Hematopoietic multipotent progenitor cell treated with erythropoietin and hydrocortisone succinate and interleukin-3 and kit ligand, for 8 days (in vitro differentiated cells): ENCODE measurements around the gene WSB1.

Source experiments
- DNase-seq: peaks from one replicate; pipeline ENCODE4 v3.0.0-alpha.2; 2015

The WSB1 gene

DNA sequence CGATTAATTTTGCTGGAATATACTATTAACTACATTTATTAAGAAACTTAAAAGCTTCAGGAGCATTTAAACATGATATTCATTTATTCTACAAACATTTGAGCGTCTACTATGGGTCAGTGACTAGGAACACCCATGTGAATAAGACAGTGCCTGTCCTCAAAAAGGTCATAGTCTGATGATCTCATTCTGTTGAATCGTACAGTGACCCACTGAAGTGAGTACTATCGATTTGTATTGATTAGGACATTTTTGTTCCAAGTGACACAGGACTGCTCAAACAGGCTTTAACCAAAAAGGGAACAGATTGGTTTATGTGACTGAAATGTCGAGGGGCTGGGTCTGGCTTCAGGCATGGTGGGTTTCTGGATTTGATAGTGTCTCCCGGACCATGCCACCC is 68.6 kb downstream of the WSB1 start:
- no peak for DNase-seq

DNA sequence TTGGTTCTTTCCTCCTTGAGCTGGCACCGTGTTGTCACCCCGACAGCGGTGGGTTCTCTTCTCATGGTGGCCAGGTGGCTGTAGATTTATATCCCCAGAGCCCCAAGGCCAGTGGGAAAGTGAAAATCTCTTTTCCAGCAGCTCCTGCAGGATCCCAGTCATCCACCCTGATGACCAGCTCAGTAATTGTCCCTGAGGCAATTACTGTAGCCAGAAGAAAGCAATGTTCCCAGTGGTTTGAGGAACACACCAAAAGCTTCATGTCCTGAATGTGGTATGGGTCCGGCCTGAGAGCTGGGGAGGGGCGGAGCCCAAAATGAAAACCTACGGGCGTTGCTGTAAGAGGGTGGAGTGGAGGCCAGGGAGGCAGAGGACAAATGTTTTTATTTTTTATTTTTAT is 69.0 kb downstream of the WSB1 start:
- DNase-seq = no peak

DNA sequence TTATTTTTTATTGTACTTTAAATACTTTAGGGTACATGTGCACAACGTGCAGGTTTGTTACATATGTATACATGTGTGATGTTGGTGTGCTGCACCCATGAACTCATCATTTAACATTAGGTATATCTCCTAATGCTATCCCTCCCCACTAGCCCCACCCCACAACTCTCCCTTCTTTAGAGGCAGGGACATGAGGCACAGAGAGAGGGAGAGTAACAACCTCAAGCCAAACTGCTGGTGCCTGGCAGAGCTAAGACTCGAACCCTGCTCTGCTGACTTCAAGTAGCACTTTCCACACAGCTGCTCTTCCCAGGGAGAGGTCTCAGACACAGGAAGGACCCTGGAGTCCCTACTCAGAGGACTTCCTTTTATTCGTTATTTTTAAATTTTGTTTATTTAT is 69.4 kb downstream of the WSB1 start:
- DNase-seq = peak; percentile 55
